HG03196 (cell line): Measurements from ENCODE around the gene VSIG10L.

Source experiments
- ATAC-seq: cut with Tn5 transposase; IDR thresholded peaks from one replicate; pipeline ENCODE4 v1.9.1; 2021; ENCODE audit not compliant: unreplicated experiment

Gene VSIG10L

DNA sequence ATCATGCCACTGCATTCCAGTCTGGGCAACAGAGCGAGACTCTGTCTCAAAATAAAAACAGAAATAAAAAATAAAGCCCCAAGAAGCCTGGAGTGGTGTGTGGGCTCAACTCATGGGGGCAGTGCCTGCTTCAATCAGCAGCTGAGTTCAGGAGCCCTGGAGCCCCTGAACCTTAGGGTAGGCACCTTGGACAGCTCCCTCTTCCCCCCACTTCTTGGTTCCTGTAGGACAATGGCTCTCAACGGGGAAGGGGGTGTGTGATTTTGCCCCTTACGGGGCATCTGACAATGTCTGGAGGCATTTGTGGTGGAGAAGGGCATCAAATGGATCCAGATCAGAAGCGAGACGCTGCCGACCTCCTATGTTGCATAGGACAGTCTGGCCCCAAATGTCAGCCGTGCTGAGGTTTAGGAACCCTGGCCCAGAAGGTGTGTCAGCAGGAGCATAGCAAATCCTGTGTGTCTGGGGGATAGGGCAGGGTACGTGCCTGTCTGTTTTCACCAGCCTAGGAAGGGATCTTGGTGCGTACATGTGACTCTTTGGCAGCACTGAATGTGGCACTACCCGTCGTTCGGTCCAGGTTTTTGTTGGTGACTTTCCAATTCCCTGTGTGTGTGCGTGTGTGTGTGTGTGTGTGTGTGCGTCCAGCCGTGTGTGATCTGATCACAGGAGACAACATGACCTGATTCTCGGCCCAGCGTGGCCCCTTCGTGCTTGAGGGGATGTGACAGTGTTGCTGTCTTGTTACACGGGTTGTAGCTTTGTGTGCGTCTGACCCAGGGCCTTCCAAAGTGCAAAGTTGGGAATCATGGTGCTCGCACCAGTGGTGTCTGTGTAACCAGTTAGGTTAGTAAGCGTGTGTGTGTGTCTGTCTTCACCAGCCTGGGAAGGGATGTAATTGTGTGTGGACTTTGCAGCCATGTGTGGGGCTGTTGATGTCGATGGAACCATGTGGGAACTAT, 23.0 kb downstream of the VSIG10L start:
- ATAC-seq, result no peak

DNA sequence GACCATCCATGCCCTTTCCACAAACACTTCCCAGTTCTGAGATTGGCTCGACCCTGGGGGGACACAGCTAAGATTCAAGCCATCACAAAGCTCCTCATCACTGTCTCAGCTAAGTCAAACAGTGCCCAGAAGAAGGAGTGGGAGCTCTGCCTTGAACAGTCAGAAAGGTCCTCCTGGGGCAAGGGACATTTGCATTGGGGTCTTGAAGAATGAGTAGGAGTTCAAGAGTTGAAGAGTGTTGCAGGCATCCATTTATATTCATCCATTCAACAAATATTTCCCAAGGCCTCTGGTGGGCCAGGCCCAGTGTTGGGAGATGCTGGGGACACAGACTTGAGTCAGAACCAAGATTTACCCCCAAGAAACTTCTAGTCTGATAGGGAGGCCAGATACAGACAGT, 24.0 kb downstream of the VSIG10L start:
- ATAC-seq, result no peak

GRCh38 chr19:51317376-51317775, 24.6 kb downstream of the VSIG10L start:
- no peak for ATAC-seq

GRCh38 chr19:51316688-51317087, 25.3 kb downstream of the VSIG10L start:
- no peak for ATAC-seq

- ATAC-seq, result no peak
Measured at GRCh38 chr19:51311351-51312257, 30.3 kb downstream of the VSIG10L start, which contains the start of gene IGLON5. Gene IGLON5, plus strand, starts transcription at chr19:51311644. Its CDS starts 204 bp downstream, at chr19:51311848.

GRCh38 chr19:51305479-51305878, 36.5 kb downstream of the VSIG10L start:
- no peak for ATAC-seq

GRCh38 chr19:51301266-51301665, 40.7 kb downstream of the VSIG10L start:
- no peak for ATAC-seq

GRCh38 chr19:51297406-51297805, 44.5 kb downstream of the VSIG10L start:
- ATAC-seq, result no peak

- no peak for ATAC-seq
Measured at GRCh38 chr19:51296336-51297093, 45.4 kb downstream of the VSIG10L start.

DNA sequence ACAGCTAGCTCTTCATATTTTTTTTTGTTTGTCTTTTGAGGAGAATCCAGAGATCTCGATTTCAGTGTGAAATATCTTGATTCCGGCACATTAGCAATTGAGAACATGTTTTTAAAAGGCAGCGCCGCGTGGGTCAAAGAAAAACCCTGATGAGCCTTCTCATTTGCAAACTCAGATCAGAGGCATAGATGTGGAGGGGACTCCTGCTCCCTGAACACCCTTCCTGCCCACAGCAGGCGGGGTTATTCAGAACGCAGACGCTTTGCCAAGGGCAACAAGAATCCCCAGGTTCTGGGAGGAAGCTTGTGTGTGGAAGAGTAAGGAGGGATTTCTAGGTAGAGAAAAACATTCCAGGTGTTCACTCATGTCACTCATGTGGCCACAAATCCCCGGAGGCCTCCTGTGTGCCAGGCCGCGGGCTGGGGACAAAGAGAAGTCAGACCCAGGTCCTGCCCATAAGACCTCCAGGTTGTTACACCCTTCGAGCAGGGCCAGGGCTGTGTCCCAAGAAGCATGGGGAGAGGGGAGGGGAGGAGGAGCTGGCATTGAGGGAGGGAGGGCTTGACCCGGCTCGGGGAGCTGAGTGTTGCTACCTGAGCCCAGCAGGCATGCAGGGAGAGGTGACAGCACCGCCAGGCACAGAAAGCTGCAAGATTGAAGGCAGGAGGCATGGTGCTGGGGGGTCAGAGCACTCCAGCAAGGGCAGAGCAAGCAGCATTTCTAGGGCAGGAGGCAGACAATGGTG, 46.4 kb downstream of the VSIG10L start:
- no peak for ATAC-seq

DNA sequence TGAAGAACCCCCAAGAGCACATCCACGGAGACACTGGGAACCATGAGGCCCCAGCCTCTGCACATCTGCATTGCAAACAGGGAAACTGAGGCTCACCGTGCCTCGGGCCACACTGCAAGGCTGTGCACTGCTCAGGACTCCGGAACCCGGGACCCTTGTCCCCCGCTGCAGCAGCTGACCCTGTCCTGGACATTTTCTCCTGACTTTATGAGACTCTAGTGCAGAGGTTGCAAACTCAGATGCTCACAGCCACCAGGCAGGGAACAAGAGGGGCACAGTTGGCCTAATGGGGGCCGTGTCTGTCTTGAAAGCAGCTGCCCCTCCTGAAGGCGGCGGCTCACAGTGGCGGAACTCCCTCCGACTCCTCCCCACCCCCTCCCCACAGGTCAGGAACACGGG, 47.0 kb downstream of the VSIG10L start:
- ATAC-seq, result no peak

DNA sequence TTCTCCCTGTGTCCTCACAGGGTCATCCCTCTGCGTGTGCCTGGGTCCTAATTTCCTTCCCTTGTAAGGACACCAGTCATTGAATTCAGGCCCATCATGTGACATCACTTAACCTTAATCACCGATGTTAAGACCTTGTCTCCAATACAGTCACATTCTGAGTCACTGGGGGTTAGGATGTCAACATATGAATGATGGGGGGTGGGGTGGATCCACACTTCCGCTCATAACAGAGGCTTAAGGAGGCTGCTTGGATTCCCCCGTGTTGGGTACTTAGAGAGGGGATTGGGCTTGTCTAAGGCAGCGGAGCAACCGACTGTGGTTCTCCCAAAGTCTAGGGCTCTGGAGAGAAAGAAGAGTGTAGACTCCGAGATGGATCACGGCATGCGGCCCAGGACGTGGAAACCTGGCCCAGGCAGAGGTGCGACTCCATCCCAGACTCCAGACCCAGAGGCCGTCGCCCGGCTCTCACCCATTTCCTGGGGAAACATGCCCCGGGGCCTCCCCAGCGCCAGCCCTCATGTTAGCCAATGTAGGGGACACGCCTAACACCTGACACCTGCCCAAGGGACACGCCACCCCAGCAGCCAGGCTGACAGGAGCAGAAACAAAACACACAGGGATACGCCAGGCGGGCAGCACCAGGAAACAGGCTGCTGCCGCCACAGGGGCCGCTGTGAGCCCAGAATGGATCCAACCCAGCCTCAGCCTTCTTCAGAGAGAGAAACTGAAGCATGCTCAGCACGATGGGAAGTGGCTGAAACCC, 47.5 kb downstream of the VSIG10L start:
- ATAC-seq, result no peak

DNA sequence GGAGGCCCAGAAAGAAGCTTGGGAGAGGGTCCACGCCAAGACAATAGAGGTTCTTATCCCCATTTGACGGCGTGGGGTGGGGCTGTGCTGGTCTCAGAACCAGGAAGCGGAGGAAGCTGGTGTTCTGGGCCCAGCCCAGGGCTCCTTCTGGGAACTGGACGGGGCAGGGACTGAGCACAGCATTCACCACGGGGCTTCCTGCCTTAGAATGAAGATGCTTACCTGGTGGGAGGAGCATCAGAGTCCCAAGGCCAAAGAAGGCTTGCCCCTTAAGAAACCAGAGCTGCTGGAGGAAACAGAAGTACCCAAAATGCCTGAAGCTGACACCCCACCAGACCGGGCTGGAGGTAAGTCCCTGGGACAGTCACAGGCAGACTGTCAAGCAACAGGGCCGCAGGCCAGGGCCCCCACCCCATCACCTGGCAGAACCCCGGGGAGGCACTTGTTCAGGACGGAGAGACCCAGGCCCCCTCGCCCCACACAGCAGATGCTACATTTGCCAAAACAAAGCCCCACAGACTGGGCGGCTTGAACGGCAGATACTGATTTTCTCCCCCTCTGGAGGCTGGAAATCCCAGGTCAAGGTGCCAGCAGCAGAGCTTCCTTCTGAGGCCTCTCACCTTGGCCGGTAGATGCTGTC, 48.2 kb downstream of the VSIG10L start:
- ATAC-seq, result no peak

- ATAC-seq, result no peak
Measured at GRCh38 chr19:51292971-51293370, 49.0 kb downstream of the VSIG10L start.

- no peak for ATAC-seq
Measured at GRCh38 chr19:51289635-51290034, 52.3 kb downstream of the VSIG10L start.

- no peak for ATAC-seq
Measured at GRCh38 chr19:51285682-51286081, 56.3 kb downstream of the VSIG10L start.

DNA sequence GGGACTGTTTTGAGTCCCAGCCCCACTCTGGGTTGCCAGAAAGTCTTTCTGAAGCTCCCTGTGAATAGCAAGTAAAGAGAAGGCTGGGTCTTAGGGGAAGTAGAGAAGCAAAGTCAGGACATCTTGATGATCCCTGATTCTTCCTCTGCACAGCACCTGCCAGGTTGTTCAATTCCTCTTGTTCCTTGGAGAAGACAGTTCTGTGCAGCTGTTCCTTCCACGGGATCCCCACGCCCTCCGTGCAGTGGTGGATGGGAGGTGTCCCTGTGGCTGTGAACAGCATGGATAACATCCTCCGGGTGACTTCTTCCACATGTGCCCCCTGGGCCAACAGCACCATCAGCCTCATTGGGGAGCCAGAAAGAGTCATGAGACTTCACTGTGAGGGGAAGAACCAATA, 59.6 kb downstream of the VSIG10L start:
- no peak for ATAC-seq
